Stimulated activated CD8-positive, alpha-beta memory T cell treated with anti-CD3 and anti-CD28 coated beads, Interleukin-15, amount 100 ng/mL, for 1 hour (primary cell): ENCODE results near the gene ZNF622.
A peak's percentile ranks its signal among the peaks of the same experiment; 100 is the strongest.

Source experiments
- DNase-seq: peaks from one replicate; pipeline ENCODE4 v3.0.0-alpha.2; 2020; ENCODE audit warnings: low read depth

Gene ZNF622

GRCh38 chr5:16465544-16466432 lies at the start of gene ZNF622:
ZNF622 (minus strand) TSS chr5:16465800; CDS start chr5:16465665, 135 bp downstream.
- DNase-seq: peak; percentile 74

- no peak for DNase-seq
These were observed 44.5 kb upstream of the ZNF622 start for GRCh38 chr5:16510098-16510497.

GRCh38 chr5:16508730-16509531 lies 43.3 kb upstream of the ZNF622 start:
- no peak for DNase-seq

- no peak for DNase-seq
These were observed 42.1 kb upstream of the ZNF622 start for GRCh38 chr5:16507716-16508115.

- no peak for DNase-seq
These were observed 40.3 kb upstream of the ZNF622 start for GRCh38 chr5:16505904-16506303.

- no peak for DNase-seq
These were observed 39.7 kb upstream of the ZNF622 start for GRCh38 chr5:16505140-16505891.

GRCh38 chr5:16504571-16504970 lies 39.0 kb upstream of the ZNF622 start:
- no peak for DNase-seq

- no peak for DNase-seq
These were observed 37.3 kb upstream of the ZNF622 start for GRCh38 chr5:16502866-16503265.

GRCh38 chr5:16500024-16500423 lies 34.4 kb upstream of the ZNF622 start:
- no peak for DNase-seq

- DNase-seq: no peak
These were observed 31.9 kb upstream of the ZNF622 start for GRCh38 chr5:16497546-16497945.

GRCh38 chr5:16493261-16493660 lies 27.7 kb upstream of the ZNF622 start:
- DNase-seq: no peak

GRCh38 chr5:16492398-16493140 lies 27.0 kb upstream of the ZNF622 start:
- no peak for DNase-seq

GRCh38 chr5:16490911-16491310 lies 25.3 kb upstream of the ZNF622 start:
- DNase-seq: no peak

GRCh38 chr5:16489322-16489791 lies 23.8 kb upstream of the ZNF622 start:
- DNase-seq: no peak

GRCh38 chr5:16487456-16487855 lies 21.9 kb upstream of the ZNF622 start:
- no peak for DNase-seq

GRCh38 chr5:16486711-16487111 lies 21.1 kb upstream of the ZNF622 start:
- no peak for DNase-seq

GRCh38 chr5:16485656-16486055 lies 20.1 kb upstream of the ZNF622 start:
- no peak for DNase-seq

GRCh38 chr5:16484081-16484480 lies 18.5 kb upstream of the ZNF622 start:
- DNase-seq: no peak

GRCh38 chr5:16483361-16483760 lies 17.8 kb upstream of the ZNF622 start:
- no peak for DNase-seq

- no peak for DNase-seq
These were observed 17.3 kb upstream of the ZNF622 start for GRCh38 chr5:16482891-16483290.

- no peak for DNase-seq
These were observed 15.4 kb upstream of the ZNF622 start for GRCh38 chr5:16480821-16481538.
